GM12892 (cell line): ENCODE data around the gene ZNF195.

Source experiments
- POLR2A ChIP-seq: IDR thresholded peaks from 2 replicates; pipeline ENCODE4 v1.6.1; 2011; ENCODE audit warnings: low read depth, low read length, control low read depth
- POLR2AphosphoS5 ChIP-seq: IDR thresholded peaks from 2 replicates; pipeline ENCODE4 v1.6.1; 2011; ENCODE audit warnings: low read depth, low read length, control low read depth

GRCh38 chr11:3338569-3339339 lies 40.2 kb downstream of the ZNF195 start:
- TF ChIP-seq POLR2A, result no peak
- TF ChIP-seq POLR2AphosphoS5, result no peak
